HG02623 (cell line): Measurements from ENCODE around the gene DHFR2.

Experiments
- ATAC-seq: cut with Tn5 transposase; IDR thresholded peaks from one replicate; pipeline ENCODE4 v1.9.1; 2021; ENCODE audit warnings: moderate library complexity; ENCODE audit not compliant: unreplicated experiment

The DHFR2 gene

DNA sequence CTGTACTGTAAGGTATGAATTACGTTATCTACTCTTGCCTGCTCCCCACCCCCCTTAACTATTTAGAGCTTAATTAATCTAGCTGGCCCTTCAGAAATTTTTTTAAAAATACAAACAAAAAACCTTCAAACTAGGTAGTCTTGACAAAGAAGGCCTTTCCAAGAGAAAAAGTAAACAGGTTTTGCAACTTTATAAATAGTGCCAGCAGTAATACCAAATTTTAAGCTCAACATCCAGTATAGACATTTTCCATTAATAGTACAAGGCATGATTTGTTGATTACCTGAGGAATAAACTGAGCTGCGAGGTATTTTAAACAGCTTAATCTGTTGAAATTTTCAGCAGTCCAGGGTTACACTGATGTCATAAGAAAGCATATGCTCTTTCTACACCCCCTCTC lies 54.5 kb downstream of the DHFR2 start:
- ATAC-seq, result no peak
